Glutamatergic neuron (in vitro differentiated cells): Measurements from ENCODE around the gene COBL. TPM values are rescaled to one million over a fixed set of nuclear protein-coding genes. Genes with fewer than 3 reads are reported as not detected.

Experiments used
- DNase-seq: peaks from one replicate; pipeline ENCODE4 v3.0.0; 2022
- H3K27ac Mint-ChIP-seq: one replicate; pipeline ENCODE4 v1.8.0; 2020; ENCODE audit warnings: mild to moderate bottlenecking, mixed read lengths, inconsistent platforms; ENCODE audit not compliant: unreplicated experiment
- H3K27me3 Mint-ChIP-seq: one replicate; pipeline ENCODE4 v1.8.0; 2020; ENCODE audit warnings: mild to moderate bottlenecking, moderate library complexity, mixed read lengths, inconsistent platforms; ENCODE audit not compliant: unreplicated experiment
- H3K36me3 Mint-ChIP-seq: one replicate; pipeline ENCODE4 v1.8.0; 2020; ENCODE audit warnings: mild to moderate bottlenecking, mixed read lengths, inconsistent platforms; ENCODE audit not compliant: unreplicated experiment
- H3K4me1 Mint-ChIP-seq: one replicate; pipeline ENCODE4 v1.8.0; 2020; ENCODE audit warnings: mild to moderate bottlenecking, low read depth, mixed read lengths, inconsistent platforms; ENCODE audit not compliant: unreplicated experiment
- H3K4me3 Mint-ChIP-seq: one replicate; pipeline ENCODE4 v1.8.0; 2020; ENCODE audit warnings: mild to moderate bottlenecking, mixed read lengths, inconsistent platforms; ENCODE audit not compliant: unreplicated experiment
- H3K9me3 Mint-ChIP-seq: one replicate; pipeline ENCODE4 v1.8.0; 2020; ENCODE audit warnings: mild to moderate bottlenecking, moderate library complexity, mixed read lengths, inconsistent platforms; ENCODE audit not compliant: unreplicated experiment
- CTCF ChIP-seq: fragments of 200-600 bp; sonication (generic); IDR thresholded peaks from one replicate; pipeline ENCODE4 v1.5.0; 2021; ENCODE audit not compliant: partially characterized antibody, unreplicated experiment
- total RNA-seq: library from RNA; stranded (reverse); fragmentation: NEBNext Ultra II Directional; extraction: Animal tissue kit (Norgen Biotek cat#: 25700); gene quantifications from one replicate; pipeline ENCODE4 v1.2.1, GENCODE V29; 2021; ENCODE audit not compliant: unreplicated experiment

Gene COBL
- total RNA-seq, 1 donor from 2014 or later: 3.3 TPM

GRCh38 chr7:51253157-51253556, 63.5 kb downstream of the COBL start:
- Mint-ChIP-seq H3K36me3 (no peaks in the 10 kb centered on the region), H3K27ac (no peak overlapping the region), H3K4me3 (no peak overlapping the region), H3K4me1 (no peaks in the 10 kb centered on the region), H3K9me3 (peaks cover 2% of the 10 kb centered on the region), H3K27me3 (no peaks in the 10 kb centered on the region)
- no peak for TF ChIP-seq CTCF
- DNase-seq: no peak

- Mint-ChIP-seq H3K36me3 (no peaks in the 10 kb centered on the region), H3K27me3 (no peaks in the 10 kb centered on the region), H3K4me3 (no peak overlapping the region), H3K4me1 (no peaks in the 10 kb centered on the region), H3K9me3 (peaks cover 2% of the 10 kb centered on the region), H3K27ac (no peak overlapping the region)
- no peak for TF ChIP-seq CTCF
- DNase-seq: no peak
Observed at GRCh38 chr7:51251290-51251689, 65.3 kb downstream of the COBL start.

- H3K9me3 Mint-ChIP-seq: peaks cover 2% of the 10 kb centered on the region
Observed at GRCh38 chr7:51250512-51250911, 66.1 kb downstream of the COBL start.

GRCh38 chr7:51249991-51250390, 66.6 kb downstream of the COBL start:
- Mint-ChIP-seq H3K4me3 (no peak overlapping the region), H3K9me3 (peaks cover 2% of the 10 kb centered on the region), H3K4me1 (peaks cover 2% of the 10 kb centered on the region), H3K27me3 (peaks cover 1% of the 10 kb centered on the region), H3K27ac (no peak overlapping the region), H3K36me3 (peaks cover 4% of the 10 kb centered on the region)
- no peak for DNase-seq
- no peak for TF ChIP-seq CTCF

More at GRCh38 chr7:51250512-51250911, 66.1 kb downstream of the COBL start:
- no peaks in the 10 kb centered on the region for H3K36me3 Mint-ChIP-seq
- H3K27ac Mint-ChIP-seq: no peak overlapping the region
- no peaks in the 10 kb centered on the region for H3K27me3 Mint-ChIP-seq
- no peak overlapping the region for H3K4me3 Mint-ChIP-seq
- H3K4me1 Mint-ChIP-seq: no peaks in the 10 kb centered on the region
- no peak for DNase-seq
- no peak for TF ChIP-seq CTCF

- Mint-ChIP-seq H3K27ac (no peak overlapping the region), H3K4me3 (no peak overlapping the region), H3K4me1 (peaks cover 2% of the 10 kb centered on the region), H3K9me3 (peaks cover 2% of the 10 kb centered on the region), H3K36me3 (peaks cover 6% of the 10 kb centered on the region), H3K27me3 (peaks cover 4% of the 10 kb centered on the region)
- no peak for DNase-seq
- no peak for TF ChIP-seq CTCF
Observed at GRCh38 chr7:51249187-51249945, 67.2 kb downstream of the COBL start.
